Measurements from ENCODE around the gene ZNF280B.
A peak's percentile ranks its signal among the peaks of the same experiment; 100 is the strongest.

The ZNF280B gene

DNA sequence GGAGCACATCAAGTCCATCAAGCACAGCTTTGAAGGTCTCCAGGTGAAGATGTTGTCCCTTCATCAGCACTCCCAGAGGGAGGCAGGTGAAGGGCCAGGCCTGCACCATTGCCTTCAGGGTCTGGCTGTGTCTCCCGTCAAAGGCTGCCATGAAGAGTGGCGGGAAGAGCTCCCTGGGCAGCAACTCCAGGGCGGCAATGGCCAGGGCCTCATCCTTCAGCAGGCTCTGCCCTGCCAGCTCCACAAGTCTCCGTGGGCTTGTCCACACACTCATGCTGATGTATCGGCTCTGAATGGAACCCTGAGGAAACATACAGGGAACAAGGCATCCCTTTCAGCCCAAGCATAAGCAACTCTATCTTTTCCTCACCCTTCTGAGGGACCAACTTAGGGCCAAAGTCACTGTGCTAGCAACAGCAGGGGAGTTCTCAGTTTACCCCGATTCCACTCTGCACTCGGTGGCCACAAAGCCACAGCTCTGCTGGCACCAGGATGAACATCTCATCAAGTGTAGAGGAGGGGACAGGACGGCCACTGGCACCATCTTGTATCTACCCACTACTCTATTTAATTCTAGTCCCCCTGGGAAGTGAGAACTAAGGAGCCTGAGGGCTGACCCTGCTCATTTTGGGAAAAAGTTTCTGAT lies 42.4 kb upstream of the ZNF280B start:
- H3K4me2 ChIP-seq: no peak overlapping the region
- peaks cover 19% of the 10 kb centered on the region for H3K4me1 ChIP-seq
- H3K9me3 ChIP-seq: no peaks in the 10 kb centered on the region
- H3K9ac ChIP-seq: no peak overlapping the region
- H3K27ac ChIP-seq: no peak overlapping the region
- H3K27me3 ChIP-seq: no peaks in the 10 kb centered on the region
- no peak overlapping the region for H3K4me3 ChIP-seq
- H3K36me3 ChIP-seq: no peaks in the 10 kb centered on the region
- no peak for TF ChIP-seq Cebpa-rat (IDR thresholded peaks at IDR 0.05)
- no peaks in the 10 kb centered on the region for H4K20me1 ChIP-seq

DNA sequence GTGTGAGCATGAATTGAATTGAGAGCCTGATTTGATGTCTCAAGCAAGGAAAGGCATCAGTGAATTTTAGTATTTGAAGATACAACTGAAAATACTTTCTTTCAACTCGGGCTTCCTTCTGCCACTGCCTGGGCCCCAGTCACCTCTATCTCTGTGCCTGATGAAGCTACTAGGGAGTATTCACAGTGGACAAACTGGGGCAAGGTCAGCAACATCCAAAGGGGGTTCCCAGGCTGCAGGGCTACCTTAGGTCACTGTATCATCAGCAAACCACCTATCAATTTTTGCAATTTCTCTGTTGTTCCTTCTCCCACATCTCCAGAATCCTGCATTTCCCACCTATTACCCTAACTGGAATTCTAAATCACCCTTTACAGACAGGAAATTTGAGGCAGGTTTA lies 40.4 kb upstream of the ZNF280B start:
- Histone ChIP-seq H3K9me3 (no peaks in the 10 kb centered on the region), H4K20me1 (no peaks in the 10 kb centered on the region), H3K4me1 (peaks cover 19% of the 10 kb centered on the region), H3K4me3 (no peak overlapping the region), H3K9ac (no peak overlapping the region), H3K27ac (no peak overlapping the region), H3K4me2 (no peak overlapping the region), H3K27me3 (no peaks in the 10 kb centered on the region), H3K36me3 (no peaks in the 10 kb centered on the region)
- TF ChIP-seq Cebpa-rat (IDR thresholded peaks at IDR 0.05): no peak

DNA sequence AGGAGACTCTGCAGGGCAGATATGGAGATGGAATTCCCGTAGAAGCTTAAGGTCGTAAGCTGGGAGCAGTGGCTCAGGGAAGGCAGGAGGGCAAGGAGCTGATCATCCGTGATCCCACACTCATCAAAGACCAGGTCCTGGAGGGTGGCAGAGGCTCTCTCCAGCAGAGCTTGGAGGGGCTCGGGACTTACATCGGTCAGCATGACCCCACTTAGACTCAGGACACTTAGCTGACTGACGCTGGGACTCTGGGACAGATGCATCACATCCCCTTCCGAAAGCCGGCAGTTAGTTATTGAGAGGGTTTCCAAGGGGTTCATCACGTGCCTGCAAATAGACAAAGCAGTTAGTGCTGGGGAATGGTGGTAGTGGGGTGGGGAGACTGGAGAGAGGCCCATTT lies 39.8 kb upstream of the ZNF280B start:
- Histone ChIP-seq H3K9ac (no peak overlapping the region), H3K27me3 (no peaks in the 10 kb centered on the region)

DNA sequence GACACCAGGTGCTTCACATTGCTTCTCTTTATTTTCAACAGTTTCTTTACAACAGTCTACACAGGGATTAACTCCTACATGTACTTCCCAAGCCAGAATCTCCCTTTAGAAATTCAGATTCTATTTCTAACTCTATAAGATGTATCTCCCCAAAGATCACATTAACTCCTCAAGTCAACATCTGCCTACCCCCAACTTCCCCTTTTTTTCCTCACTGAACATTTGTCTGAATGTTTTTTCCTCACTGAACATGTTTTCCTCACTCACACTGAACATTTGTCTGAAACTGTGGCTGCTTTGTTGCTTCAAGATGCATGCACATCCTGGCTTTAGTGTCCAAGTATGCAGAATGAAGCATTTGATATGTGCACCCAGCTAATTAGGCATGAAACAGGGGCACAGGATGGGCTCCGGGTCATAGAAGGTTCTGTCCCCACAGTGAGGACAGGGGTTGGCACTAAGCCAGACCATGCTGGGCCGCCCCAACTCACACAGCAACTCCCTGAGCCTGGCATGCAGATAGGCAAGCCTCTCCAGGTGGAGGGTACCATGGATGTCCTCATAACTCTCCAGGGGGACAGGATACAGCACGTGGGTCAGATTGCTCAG lies 39.3 kb upstream of the ZNF280B start:
- Histone ChIP-seq H3K4me1 (peaks cover 19% of the 10 kb centered on the region), H3K4me2 (peak overlapping the region; percentile 34), H3K9me3 (no peaks in the 10 kb centered on the region), H4K20me1 (no peaks in the 10 kb centered on the region), H3K27ac (no peak overlapping the region), H3K27me3 (no peaks in the 10 kb centered on the region), H3K36me3 (no peaks in the 10 kb centered on the region), H3K9ac (no peak overlapping the region), H3K4me3 (no peak overlapping the region)
- TF ChIP-seq Cebpa-rat (IDR thresholded peaks at IDR 0.05): no peak

More for the DNA sequence above, 39.8 kb upstream of the ZNF280B start:
- H4K20me1 ChIP-seq: no peaks in the 10 kb centered on the region
- no peak overlapping the region for H3K4me3 ChIP-seq
- H3K4me1 ChIP-seq: peaks cover 19% of the 10 kb centered on the region
- TF ChIP-seq Cebpa-rat (IDR thresholded peaks at IDR 0.05): no peak
- no peaks in the 10 kb centered on the region for H3K9me3 ChIP-seq
- no peak overlapping the region for H3K27ac ChIP-seq
- peak overlapping the region; percentile 34; the same call in 1 of the 2 replicates for H3K4me2 ChIP-seq
- no peaks in the 10 kb centered on the region for H3K36me3 ChIP-seq

DNA sequence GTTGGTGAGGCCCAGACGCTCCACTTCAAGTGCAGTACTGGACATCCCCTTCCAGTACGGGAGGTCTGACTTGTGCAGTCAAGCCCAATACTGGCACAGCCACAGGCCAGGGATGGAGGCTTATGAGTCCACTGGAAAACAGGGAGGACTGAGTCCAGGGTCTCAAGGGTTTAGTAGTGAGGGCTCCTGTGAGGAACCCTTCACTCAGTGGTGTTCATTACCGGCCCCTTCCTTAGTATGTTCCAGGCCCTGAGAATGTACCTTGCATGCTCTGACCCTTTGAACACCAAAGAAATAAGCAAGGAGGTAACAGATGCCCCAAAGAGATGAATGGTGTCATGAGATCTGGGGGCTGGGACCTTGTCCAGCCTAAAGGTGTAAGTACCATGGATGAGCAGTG lies 38.7 kb upstream of the ZNF280B start:
- H3K4me2 ChIP-seq: peak overlapping the region; percentile 34; the same call in 1 of the 2 replicates
- no peaks in the 10 kb centered on the region for H4K20me1 ChIP-seq
- H3K4me3 ChIP-seq: no peak overlapping the region
- H3K27me3 ChIP-seq: no peaks in the 10 kb centered on the region
- no peak overlapping the region for H3K9ac ChIP-seq
- H3K36me3 ChIP-seq: no peaks in the 10 kb centered on the region
- no peaks in the 10 kb centered on the region for H3K9me3 ChIP-seq
- no peak overlapping the region for H3K27ac ChIP-seq
- H3K4me1 ChIP-seq: peaks cover 15% of the 10 kb centered on the region
- TF ChIP-seq Cebpa-rat (IDR thresholded peaks at IDR 0.05): no peak

DNA sequence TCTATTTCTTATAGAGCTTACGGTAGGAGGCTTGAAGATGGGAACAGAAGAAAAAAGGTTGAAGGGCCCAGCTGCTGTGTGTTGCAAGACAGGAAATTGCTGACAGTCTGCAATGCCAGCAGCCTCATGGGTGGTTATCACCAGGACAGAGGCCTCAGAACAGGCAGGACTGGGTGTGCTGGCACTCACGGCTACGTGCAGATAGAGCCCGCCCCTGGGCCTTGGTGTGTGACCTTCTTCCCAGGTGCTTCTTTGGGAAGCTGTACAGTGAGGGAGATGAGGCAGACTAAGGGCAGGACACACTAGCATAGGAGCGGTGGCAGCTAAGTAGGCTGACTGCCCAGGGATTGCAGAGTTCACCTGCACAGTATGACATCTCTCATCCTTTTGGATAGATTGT lies 37.9 kb upstream of the ZNF280B start:
- Histone ChIP-seq H3K36me3 (no peaks in the 10 kb centered on the region), H3K4me3 (no peak overlapping the region), H3K9me3 (no peaks in the 10 kb centered on the region), H3K4me1 (peaks cover 15% of the 10 kb centered on the region), H3K9ac (no peak overlapping the region), H4K20me1 (no peaks in the 10 kb centered on the region), H3K27ac (no peak overlapping the region), H3K27me3 (no peaks in the 10 kb centered on the region), H3K4me2 (no peak overlapping the region)
- no peak for TF ChIP-seq Cebpa-rat (IDR thresholded peaks at IDR 0.05)

DNA sequence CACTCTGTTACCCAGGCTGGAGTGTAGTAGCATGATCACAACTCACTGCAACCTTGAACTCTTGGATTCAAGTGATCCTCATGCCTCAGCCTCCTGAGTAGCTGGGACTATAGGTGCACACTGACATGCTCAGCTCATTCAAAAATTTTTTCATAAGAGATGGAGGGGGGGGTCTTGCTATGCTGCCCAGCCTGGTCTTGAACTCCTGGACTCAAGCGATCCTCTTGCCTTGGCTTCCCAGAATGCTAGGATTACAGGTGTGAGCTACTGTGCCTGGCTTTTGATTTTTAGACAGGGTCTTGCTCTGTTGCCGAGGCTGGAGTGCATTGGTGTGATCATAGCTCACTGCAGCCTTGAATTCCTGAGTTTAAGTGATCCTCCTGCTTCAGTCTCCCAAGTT lies 36.5 kb upstream of the ZNF280B start:
- H3K9me3 ChIP-seq: no peaks in the 10 kb centered on the region
- no peak for TF ChIP-seq Cebpa-rat (IDR thresholded peaks at IDR 0.05)
- no peak overlapping the region for H3K4me3 ChIP-seq
- H3K4me2 ChIP-seq: no peak overlapping the region
- H3K36me3 ChIP-seq: no peaks in the 10 kb centered on the region
- peaks cover 15% of the 10 kb centered on the region for H3K4me1 ChIP-seq
- no peaks in the 10 kb centered on the region for H3K27me3 ChIP-seq
- H3K9ac ChIP-seq: no peak overlapping the region
- no peak overlapping the region for H3K27ac ChIP-seq
- H4K20me1 ChIP-seq: no peaks in the 10 kb centered on the region

DNA sequence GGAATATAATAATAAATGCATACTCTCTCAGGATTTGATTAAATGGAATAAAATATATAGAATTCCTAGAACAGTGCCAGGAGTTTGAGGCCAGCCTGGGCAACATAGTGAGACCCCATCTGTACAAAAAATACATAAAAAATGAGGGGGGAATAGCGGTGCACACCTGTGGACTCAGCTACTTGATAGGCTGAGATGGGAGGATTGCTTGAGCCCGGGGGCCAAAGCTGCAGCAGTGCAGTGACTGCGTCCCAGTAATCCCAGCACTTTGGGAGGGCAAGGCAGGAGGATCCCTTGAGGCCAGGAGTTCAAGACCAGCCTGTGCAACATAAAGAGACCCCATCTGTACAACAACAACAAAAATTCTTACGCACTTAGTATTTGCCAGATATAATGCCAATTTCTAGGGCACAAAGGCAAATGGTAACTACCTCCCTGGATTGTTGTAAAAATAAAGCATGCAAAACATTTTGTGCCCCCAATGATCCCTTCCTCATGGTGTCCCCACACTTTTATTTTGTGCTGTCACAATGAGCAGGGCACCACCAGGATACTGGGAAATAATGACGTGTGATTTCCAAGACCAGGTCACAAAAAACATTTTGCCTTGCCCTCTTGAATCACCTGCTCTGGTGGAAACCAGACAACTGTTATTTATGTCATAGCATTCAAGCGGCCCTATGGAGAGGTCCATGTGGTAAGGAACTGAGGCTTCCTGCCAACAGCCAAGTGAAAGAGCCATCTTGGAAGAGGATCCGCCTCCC lies 29.9 kb upstream of the ZNF280B start:
- Histone ChIP-seq H3K9me3 (no peaks in the 10 kb centered on the region), H4K20me1 (no peaks in the 10 kb centered on the region), H3K9ac (no peak overlapping the region), H3K27ac (no peak overlapping the region), H3K27me3 (no peaks in the 10 kb centered on the region), H3K4me1 (no peaks in the 10 kb centered on the region), H3K36me3 (no peaks in the 10 kb centered on the region), H3K4me3 (no peak overlapping the region), H3K4me2 (no peak overlapping the region)
- no peak for TF ChIP-seq Cebpa-rat (IDR thresholded peaks at IDR 0.05)

DNA sequence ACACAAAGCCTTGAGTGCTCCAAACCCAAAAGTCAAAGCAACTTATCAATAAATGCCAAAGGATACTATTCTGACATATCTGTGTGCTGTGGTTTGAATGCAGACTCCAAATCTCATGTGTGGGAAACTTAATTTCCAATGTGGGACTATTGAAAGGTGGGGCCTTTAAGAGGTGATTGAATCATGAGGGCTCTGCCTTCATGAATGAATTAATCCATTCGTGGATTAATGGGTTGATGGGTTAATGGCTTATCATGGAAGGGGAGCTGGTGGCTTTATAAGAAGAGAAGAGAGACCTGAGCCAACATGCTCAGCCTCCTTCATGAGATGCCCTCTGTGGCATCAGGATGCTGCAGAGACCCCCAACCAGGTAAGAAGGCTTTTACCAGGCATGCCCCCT lies 28.4 kb upstream of the ZNF280B start:
- H3K4me3 ChIP-seq: no peak overlapping the region
- no peaks in the 10 kb centered on the region for H3K27me3 ChIP-seq
- no peak overlapping the region for H3K4me2 ChIP-seq
- no peaks in the 10 kb centered on the region for H3K9me3 ChIP-seq
- H4K20me1 ChIP-seq: no peaks in the 10 kb centered on the region
- H3K36me3 ChIP-seq: no peaks in the 10 kb centered on the region
- no peaks in the 10 kb centered on the region for H3K4me1 ChIP-seq
- no peak overlapping the region for H3K27ac ChIP-seq
- no peak for TF ChIP-seq Cebpa-rat (IDR thresholded peaks at IDR 0.05)
- no peak overlapping the region for H3K9ac ChIP-seq

DNA sequence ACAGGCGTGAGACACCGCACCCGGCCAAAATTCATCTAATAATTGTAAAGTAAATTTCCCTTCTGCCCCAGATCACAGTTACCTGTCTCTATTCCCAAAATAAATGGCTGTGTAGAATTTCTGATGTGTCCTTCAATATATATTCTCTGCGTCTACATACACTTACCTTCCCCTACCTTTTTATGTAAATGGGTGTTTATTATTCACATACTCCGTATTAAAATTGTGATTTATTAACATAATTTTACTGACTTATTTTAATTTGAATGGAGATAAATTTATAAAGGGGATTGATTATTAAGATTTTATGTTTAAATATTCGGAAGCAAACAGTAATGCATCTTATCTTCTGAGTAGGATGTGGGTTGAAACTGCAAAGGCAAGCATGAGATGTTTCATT lies 28.0 kb upstream of the ZNF280B start:
- no peaks in the 10 kb centered on the region for H3K36me3 ChIP-seq
- TF ChIP-seq Cebpa-rat (IDR thresholded peaks at IDR 0.05): no peak
- no peaks in the 10 kb centered on the region for H4K20me1 ChIP-seq

More for the DNA sequence above, 28.0 kb upstream of the ZNF280B start:
- H3K4me1 ChIP-seq: no peaks in the 10 kb centered on the region
- no peaks in the 10 kb centered on the region for H3K9me3 ChIP-seq
- H3K27ac ChIP-seq: no peak overlapping the region
- no peaks in the 10 kb centered on the region for H3K27me3 ChIP-seq
- no peak overlapping the region for H3K9ac ChIP-seq
- no peak overlapping the region for H3K4me2 ChIP-seq
- H3K4me3 ChIP-seq: no peak overlapping the region
